Iris pigment epithelial cell (primary cell): ENCODE results near the gene SLC13A3.

Experiments
- DNase-seq: peaks from one replicate; pipeline ENCODE4 v3.0.0-alpha.2; 2011; ENCODE audit warnings: low read depth

The SLC13A3 gene

DNA sequence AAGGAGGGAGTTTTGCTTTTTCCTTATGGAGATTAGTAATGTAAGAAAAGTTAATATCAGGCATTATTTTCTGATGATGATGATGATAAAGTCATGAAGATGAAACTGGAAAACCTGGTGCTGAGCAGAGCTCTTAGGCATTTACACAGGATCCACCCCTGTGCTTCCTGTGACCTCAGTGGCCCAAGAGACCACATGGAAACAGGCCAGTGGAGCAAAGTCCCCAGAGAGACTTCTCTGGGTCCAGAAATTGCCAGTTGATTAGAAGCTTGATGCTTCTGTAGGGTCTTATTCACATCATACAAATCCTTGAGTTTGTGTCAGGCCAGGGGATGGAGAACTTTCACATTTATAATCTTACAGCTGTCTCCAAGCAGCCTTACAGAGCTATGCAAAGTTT, 46.1 kb downstream of the SLC13A3 start:
- DNase-seq = no peak

DNA sequence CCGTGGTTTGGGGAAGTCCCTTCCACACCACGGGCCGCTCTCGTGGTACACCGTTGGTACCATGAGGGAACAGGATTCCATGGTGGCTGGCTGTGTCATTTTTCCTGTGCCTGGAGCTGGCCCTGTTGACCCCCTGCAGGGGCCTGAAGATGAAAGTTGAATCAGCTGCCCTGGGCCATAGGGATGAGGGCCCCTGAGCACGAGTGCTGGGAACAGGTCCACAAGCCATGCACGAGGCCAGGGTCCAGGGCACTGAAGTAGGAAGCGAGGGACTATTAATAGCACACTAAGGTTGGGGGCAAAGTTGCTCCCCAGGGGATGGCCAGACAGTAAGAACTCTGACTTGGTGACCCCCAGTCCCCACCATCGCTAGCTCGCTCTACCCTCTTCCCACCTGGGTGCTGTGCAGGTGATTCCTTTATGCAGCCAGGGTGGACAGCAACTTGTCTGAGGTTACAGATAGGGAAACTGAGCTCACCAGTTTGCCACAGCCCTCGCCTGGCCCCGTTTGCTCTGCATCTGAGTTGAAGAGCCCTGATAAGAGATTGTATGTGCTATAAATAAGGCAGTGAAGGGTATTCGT, 46.6 kb downstream of the SLC13A3 start:
- no peak for DNase-seq

DNA sequence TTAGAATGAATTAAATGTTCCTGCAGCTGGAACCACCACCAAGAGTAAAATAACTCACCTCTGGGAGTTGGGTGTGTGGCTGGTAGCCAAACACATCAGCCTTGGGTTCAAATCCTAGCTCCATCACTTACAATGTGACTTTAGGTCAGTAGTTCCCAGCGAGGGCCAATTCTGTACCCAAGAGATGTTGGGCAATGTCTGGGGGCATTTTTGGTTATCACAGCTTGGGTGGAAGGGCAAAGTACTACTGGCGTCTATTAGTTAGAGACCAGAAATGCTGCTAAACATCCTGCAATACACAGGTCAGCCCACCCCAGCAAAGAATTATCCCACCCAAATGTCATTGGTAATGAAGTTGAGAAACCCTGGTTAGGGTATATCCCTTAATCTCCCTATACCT, 48.8 kb downstream of the SLC13A3 start:
- no peak for DNase-seq

DNA sequence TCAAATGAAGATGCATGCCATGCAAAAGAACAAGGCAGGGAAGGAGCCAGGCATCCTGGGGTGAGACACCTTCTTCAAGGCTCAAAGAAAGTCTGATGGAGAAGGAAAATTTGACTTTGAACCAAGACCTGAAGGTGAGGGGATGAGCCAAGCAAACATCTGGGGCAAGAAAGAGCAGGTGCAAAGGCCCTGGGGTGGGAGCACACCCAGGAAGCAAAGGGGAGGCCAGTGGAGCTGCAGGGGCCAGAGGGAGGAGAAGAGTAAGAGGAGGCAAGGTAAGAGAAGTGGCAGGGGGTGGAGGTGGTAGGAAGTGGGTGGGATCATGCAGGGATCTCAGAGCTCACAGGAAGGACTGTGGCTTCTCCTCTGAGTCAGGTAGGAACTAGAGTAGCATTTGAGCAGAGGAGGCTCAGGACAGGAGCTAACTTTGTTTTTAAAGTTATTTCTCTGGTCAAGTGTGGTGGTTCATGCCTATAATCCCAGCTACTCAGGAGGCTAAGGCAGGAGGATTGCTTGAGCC, 49.6 kb downstream of the SLC13A3 start:
- no peak for DNase-seq

DNA sequence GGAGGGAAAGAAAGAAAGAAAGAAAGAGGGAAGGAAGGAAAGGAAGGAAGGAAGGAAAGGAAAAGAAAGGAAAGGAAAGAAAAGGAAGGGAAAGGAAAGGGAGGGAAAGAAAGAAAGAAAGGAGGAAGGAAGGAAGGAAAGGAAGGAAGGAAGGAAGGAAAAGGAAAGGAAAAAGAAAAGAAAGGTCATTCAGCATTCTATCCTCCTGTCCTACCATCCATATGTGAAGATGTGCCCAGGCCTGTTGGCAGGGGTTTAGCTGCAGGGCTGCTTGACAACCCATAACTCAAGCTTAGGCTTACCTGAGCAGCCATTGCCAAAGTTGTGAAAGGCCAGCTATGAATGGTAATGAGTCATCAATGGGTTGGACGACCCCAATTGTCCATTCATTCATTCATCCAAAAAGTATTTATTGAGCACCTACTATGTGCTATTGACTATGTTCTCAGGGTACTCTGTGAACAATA, 50.9 kb downstream of the SLC13A3 start:
- no peak for DNase-seq

DNA sequence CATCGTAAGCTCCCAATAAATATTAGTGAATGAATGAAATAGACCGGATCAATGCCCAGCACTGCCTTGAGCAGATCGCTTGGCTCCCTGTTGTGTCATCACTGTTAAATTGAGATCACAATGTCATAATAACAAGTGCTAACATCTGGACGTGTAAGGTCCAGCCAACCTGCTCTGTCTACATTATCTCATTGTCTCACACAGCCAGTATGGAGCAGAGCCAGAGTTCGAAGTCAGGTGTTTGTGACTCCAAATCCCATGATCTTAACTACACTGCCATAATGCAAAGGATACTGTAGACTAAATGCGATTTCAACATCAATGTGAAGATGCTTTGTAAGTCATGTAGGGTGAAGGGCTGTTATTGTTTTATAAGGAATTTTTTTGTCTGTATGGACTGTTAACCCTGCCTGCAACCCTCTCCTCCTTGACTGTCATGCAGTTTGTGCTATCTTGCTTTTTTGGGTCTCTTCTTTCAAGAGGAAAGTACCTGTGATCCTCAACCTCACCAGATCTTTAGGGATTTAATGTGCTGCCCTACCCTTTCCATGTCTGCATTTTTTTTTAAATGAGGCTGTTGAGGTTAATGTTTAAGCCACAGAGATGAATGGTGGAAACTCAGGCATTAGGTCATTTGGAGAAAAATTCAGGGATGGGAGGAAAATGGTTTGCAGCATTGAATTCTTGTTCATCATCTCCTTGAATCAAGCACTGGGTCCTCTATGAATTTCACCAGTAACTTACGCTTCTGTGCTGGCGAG, 51.9 kb downstream of the SLC13A3 start:
- no peak for DNase-seq

DNA sequence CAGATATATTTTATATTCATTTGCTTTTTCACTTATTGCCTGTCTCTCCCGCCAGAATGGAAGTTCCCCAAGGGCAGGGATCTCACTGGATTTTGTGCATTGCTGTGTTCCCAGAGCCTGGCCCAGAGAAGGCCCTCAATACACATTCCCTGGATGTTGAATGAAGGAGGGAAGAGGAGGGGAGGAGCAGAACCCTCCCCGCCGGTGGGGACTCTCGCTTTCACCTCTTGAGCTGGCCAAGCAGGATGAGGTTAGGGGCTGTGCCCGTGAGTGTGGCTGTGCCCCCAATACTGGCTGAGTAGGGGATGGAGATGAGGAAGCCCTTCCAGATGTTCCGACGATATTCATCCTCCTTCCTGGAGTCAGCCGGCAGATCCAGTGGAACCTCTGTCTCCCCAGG, 55.3 kb downstream of the SLC13A3 start:
- DNase-seq = no peak

DNA sequence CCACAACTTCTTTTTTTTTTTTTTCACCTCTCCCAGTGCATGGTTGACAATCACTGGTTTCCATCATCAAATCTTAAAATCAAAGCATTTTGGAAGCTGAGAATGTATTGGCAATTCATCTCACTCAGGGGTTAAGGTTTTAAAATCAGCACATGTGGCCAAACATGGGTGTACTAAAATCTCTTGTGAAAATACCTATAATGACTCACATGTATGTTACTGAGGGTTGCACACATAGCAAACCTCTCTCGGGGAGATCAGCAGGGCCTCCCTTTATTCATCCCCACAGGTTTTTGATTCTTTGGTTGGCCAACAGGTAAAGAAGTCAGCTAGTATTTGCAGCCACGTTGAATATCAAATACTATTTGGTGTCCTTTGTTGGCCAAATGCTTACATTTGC, 56.5 kb downstream of the SLC13A3 start:
- no peak for DNase-seq

DNA sequence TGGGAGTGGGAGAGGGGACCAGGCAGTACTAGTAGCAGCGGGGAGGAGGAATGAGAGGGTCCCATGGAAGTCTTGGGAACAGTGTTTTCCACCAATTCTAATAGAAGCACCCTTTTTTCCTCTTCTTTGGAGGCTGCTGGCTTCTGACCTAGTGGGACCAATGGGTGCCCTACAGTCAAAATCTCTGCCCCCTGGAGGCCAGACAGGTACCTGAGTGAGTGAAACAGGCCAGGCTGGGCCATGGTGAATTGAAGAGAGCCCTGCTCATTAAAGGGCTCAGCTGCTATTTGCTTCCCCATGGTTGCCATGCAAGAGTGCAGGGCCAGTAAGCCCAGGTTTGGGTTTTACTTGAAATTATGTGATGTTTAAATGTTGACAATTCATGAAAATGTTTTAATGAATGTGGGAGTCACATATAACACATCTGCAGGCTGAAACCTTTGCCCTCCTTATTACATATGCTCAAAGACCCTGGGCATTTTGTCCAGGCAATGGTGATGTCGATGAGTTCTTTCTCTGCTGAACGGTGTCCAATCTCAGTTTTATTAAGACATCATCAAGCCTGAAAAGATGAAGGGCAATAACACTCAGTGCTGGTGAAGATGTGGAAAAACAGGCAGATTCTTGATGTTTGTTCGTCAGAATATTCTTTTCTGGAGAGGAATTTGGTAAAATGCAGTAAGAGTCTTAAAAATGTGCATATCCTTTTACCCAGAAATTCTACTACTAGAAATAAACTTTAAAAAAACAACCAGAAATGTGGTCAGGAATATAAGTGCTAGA, 58.5 kb downstream of the SLC13A3 start:
- DNase-seq = no peak

DNA sequence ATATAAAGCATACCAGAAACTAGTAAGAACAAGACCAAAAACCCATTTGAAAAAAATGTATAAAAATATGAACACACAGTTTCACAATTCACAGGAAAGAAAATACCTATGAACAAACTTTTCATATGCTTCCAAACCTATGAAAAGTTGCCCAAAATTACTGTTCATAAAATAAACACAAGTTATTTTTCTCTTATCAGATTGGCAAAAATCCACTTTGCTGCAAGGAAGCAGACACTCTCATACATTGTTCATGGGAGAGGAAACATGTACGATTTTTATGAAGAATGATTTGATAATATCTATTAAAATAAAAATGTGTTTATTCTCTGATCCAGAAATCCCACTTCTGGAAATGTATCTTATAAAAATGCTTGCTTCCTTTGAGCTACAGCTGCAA, 60.8 kb downstream of the SLC13A3 start:
- no peak for DNase-seq

DNA sequence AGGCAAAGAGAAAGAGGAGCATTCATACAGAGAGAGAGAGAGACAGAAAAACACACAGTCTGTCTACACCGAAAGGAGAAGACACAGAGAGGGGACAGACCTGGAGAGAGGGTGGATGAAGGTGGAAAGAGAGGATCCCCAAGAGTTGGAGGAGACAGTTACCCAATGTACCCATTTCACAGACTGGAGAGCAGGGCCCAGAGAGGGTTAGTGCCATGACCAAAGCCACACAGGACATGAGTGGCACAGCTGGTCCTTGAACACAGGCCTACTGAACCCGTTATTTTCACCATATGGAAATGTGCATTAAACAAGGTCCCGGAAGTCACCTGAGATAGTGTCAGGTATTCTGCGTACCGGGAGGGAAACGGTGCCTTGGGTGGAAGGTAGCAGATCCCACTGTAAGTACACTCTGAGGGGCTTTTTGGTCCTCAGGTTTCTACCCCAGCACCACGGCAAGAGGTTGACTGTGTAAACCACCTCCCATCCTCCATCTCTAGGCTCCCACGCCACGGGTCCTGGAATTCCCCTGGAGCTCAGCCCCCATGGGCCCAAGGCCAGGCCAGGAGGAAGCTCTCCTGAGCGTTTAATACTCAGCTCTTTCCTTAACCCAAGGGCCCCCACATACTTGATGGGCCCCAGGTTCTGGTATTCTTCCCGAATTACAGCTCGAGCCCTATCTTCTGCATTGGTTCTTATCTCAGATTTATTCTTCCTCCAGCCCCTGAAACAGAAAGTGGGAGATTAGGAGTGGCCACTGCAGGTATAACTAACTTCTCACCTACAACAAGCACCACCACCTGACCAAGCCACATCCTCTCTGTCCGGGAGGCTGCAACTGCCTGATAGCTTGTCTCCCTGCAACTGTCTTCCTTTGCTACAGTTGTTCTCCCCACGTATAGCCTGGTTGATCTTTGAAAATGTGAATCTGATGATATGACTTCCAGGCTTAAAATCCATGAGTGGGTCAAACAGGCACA, 62.4 kb downstream of the SLC13A3 start:
- DNase-seq = no peak

DNA sequence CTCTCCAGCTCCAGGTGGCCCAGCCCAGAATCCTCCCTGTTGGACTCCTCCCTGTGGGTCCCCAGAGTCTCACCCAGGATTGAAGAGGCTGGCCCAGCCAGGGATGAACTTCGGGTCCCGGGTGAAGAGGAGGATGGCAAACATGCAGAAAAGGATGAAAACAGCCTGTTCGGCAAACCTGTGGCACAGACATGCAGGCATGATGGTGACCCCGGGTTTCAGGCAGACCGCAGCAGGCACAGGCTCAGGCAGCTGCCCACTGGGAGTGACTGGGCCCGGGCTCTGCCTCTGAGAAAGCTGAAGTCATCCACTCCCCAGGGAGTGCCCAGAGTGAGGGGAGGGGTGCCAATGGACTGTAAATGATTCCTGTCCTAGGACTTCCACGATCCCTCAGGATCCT, 63.3 kb downstream of the SLC13A3 start:
- no peak for DNase-seq

DNA sequence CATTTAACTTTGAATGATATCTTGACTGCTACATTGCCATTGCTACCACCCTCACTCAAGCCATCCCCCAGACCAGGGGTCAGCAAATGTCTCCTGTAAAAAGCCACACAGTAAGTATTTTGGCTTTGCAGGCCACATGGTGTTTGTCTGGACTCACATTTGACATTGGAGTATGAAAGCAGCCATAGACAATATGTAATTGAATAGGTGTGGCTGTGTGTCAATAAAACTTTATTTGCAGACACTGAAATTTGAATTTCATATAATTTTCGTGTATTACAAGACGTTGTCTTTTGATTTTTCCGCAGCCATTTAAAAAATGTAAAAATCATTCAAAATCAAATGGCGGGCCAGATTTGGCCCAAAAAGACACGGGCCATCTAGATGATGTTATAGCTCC, 64.5 kb downstream of the SLC13A3 start:
- DNase-seq = no peak

DNA sequence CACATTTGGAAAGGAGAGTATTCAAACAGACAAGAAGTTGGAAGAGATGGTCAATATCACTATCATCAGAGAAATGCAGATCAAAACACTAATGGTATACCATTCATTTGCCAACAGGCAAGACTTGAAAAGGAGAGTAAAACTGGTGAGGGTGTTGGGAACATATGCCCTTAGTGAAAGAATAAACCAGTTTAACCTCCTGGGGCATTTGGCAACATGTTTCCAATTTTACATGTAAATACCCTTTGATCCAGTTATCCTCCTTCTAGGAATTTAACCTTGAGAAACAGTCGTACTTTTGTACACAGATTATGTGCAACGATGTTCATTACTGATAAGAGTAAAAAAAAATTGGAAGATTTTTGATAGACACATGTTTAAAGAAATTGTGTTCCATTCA, 66.8 kb downstream of the SLC13A3 start:
- no peak for DNase-seq

DNA sequence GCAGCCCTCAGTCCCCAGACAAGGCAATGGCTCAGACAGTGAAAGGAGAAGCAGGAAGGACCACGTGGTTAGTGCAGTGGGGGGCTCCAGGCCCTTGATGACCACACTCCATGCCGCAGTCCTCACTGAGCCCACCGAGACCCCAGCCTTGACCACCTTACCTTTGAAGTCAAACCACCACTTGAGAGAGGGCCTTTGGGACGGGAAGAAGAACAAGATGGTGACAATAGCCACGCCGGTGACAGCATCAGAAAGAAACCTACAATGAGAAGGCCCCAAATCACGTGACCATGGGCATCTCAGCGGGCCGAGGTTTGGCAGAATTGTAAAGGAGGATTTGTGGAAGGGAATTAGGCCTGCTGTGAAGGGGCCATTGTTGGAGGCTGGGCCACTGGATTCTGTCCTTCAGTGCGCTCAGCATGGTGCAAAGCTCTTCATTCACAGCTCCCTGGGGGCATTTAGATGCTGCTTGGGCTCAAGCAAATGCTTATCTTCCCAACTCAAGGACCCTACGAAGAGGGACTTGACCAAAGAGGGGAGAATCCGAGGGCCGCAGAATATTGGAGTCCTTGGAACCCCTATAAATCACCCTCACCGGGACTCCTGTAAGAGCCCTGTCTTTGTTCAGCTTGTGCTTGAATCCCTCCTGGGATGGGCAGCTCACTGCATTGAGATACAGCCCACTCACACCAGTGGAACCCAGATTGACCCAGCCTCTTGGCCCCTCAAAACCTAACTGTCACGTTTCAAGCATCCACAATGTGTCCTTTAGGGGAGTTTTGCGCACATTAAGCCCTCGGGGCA, 67.6 kb downstream of the SLC13A3 start:
- DNase-seq = no peak

DNA sequence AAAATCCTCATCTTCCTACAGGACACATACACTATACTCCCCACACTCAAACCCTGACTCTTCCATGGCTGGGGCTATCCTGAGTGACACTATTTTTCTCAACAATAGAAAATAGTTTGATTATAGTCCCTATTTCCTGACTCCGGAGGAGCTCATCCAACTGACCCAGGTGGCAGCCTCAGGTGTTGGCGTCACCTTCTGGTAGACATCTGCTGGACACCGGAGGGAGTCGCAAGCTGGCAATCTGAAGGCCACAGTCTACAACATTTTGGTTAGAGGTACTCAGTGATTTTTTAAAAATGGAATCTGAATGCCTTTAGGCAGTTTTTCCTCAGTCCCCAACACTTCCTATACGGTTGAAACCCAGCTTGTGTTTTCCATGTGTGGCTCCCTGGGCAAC, 68.6 kb downstream of the SLC13A3 start:
- no peak for DNase-seq

DNA sequence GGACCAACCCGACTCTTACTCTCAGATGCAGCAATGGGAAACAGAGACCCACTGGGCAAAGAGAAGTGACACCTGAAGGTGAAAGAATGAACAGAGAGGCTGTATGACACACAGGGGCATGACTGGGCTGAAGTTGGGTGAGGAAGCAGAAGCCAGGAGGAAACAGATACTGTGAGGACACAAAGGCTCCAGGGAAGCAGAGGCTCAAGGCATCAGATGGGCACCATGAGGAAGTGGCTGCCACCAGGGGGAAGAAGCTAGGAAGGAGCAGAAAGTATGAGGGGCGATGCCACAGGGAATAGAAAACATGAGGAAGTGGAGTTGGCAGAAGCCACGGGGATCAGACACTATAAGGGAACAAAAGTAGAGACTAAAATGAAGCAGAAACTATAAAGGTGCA, 69.9 kb downstream of the SLC13A3 start:
- no peak for DNase-seq

DNA sequence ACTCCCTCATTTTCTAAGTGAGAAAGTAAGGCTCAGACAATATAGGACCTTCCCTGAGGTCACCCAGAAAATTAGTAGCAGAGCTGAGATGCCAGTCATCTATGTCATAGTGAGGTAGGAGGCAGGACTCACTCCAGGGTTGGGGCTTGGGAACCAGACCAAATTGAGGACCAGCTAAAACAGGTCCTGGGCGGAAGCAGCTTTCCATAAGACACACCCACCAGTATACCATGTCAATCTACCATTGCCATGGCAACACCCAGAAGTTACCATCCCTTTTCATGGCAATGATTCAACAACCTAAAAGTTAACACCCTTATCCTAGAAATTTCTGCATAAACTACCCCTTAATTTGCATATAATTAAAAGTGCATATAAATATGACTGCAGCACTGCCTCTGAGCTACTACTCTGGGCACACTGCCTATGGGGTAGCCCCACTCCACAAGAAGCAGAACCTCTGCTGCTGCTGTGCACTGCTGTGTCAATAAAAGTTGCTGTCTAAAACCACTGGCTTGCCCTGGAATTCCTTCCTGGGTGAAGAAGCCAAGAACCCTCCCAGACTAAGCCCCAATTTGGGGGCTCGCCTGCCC, 70.5 kb downstream of the SLC13A3 start:
- DNase-seq = no peak

DNA sequence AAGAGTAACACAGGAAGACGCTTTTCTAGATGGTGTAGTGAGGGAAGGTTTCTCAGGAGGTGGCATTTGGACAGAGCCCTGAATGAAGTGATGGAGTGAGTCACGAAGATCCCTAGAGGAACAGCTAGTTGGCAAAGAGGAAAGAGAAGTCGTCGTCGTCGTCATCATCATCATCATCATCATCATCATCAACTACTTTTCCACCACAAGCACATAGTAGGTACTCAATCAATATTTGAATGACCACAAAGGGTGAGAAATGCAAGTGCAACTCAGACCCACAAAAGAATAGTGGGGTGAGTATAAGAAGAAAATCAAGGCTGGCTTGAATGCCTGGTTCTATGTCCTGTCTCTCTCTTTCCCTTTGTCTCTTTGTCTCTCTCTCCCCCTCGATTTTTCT, 72.5 kb downstream of the SLC13A3 start:
- DNase-seq = no peak

DNA sequence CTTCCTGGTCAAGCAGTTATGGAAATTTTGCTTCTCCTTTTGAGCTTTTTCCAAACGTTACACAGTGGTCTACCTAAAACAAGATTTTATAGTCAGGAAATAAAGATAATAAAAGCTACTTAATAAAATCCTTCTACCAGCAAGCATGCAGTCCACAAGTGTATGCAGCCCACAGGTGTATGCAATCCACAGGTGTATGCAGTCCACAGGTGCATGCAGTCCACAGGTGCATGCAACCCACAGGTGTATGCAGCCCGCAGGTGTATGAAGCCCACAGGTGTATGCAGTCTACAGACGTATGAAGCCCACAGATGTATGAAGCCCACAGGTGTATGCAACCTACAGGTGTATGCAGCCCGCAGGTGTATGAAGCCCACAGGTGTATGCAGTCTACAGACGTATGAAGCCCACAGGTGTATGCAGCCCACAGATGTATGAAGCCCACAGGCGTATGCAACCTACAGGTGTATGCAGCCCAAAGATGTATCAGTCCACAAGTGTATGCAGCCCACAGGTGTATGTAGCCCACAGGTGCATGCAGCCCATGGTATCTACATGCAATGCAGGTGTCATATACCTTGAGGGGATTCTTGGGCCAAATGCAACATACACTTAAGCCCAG, 74.4 kb downstream of the SLC13A3 start:
- no peak for DNase-seq
